ENCODE data around the gene CBFB.

The CBFB gene

DNA sequence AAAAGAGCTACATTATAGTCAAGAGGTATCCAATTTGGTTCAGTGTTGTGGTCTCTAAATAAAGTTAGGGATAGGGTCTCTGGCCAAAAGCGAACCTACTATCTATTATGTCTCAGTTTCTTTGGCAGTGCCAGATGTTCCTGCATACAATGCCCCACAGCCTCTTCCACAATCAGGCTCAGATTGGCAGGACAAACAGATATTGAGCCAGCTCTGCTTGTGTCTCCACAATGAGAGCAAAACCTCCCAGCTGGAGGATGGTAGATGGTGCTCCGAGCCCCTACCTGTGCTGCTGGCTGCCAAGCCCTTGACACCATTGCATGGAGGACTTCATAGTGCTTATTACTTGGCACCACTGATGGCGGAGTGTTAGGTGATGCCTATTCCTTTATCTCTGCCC lies 100.5 kb downstream of the CBFB start:
- in situ Hi-C loops (cut with MboI; ENCODE audit: low sequenced_read_pairs, unreplicated experiment) = no loop called here
- no peak for DNase-seq (ENCODE audit: low spot score)
- TF ChIP-seq, protein P1, sequence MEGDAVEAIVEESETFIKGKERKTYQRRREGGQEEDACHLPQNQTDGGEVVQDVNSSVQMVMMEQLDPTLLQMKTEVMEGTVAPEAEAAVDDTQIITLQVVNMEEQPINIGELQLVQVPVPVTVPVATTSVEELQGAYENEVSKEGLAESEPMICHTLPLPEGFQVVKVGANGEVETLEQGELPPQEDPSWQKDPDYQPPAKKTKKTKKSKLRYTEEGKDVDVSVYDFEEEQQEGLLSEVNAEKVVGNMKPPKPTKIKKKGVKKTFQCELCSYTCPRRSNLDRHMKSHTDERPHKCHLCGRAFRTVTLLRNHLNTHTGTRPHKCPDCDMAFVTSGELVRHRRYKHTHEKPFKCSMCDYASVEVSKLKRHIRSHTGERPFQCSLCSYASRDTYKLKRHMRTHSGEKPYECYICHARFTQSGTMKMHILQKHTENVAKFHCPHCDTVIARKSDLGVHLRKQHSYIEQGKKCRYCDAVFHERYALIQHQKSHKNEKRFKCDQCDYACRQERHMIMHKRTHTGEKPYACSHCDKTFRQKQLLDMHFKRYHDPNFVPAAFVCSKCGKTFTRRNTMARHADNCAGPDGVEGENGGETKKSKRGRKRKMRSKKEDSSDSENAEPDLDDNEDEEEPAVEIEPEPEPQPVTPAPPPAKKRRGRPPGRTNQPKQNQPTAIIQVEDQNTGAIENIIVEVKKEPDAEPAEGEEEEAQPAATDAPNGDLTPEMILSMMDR (IDR thresholded peaks at IDR 0.05; ENCODE audit: borderline replicate concordance, control extremely low read depth, extremely low read depth, insufficient read depth, missing control alignments) = no peak

DNA sequence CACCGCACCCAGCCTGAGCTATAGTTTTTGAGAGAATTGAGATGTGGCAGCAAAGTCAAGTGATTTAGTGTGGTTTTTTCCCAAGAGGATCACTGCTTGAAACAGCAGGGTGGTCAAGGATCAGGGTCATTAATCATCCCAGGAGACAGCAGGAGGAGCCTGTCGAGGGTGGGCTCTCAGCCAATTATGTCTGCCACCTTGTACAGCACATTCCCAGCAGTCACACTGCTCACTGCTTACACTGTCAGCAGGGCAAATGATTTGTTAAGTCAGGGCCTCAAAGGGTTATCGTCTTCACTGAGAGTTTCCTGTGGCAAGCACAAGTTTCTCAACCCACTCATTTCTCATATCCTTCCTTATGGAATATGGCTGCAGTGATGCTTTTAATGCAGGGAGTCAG lies 108.7 kb downstream of the CBFB start:
- TF ChIP-seq, protein P1 (IDR thresholded peaks at IDR 0.05; ENCODE audit: borderline replicate concordance, control extremely low read depth, extremely low read depth, insufficient read depth, missing control alignments) = no peak
- in situ Hi-C loops (cut with MboI; ENCODE audit: low sequenced_read_pairs, unreplicated experiment) = no loop called here
- no peak for DNase-seq (ENCODE audit: low spot score)

DNA sequence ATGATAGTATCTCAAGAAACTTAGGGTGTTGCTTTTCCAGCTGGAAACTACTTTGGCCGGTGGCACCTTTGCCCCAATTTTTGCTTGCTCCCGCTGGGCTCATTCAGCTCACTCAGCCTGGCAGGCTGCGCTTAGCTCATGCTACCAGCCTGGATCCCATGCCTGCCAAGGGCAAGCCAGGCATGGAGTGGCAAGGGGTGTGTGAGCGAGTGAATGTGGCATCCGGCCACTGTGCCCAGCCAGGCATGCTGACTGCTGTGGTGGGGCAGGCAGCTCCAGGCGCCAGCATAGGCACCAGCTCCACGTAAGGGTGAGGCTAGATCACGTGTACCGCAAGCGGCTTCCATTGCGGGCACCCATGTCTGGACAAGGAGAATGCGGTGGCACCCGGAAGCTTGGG lies 112.4 kb downstream of the CBFB start:
- no peak for DNase-seq (ENCODE audit: low spot score)
- in situ Hi-C loops (cut with MboI; ENCODE audit: low sequenced_read_pairs, unreplicated experiment) = no loop called here
- TF ChIP-seq, protein P1 (IDR thresholded peaks at IDR 0.05; ENCODE audit: borderline replicate concordance, control extremely low read depth, extremely low read depth, insufficient read depth, missing control alignments) = no peak

DNA sequence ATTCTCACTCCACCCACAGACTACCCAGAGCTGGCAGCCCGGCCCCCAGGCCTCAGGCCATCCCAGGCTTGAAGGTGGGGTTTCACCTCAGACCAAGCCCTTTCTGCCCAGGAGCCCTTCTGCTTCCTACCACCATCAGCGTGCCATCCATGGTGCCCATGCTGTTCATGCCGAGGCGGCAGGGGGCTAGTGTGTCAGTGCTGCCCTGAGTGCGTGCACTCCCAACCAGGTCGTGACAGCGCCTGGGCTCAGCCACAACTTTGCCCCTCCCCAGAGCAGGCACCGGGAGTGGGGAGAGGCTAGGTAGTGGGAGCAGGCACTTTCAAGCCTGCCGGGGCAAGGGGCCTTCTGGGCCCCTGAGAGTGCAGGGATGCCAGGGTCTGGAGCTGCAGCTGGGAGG lies 113.4 kb downstream of the CBFB start:
- TF ChIP-seq, protein P1 (IDR thresholded peaks at IDR 0.05; ENCODE audit: borderline replicate concordance, control extremely low read depth, extremely low read depth, insufficient read depth, missing control alignments) = no peak
- DNase-seq (ENCODE audit: low spot score) = no peak
- in situ Hi-C loops (cut with MboI; ENCODE audit: low sequenced_read_pairs, unreplicated experiment) = no loop called here

DNA sequence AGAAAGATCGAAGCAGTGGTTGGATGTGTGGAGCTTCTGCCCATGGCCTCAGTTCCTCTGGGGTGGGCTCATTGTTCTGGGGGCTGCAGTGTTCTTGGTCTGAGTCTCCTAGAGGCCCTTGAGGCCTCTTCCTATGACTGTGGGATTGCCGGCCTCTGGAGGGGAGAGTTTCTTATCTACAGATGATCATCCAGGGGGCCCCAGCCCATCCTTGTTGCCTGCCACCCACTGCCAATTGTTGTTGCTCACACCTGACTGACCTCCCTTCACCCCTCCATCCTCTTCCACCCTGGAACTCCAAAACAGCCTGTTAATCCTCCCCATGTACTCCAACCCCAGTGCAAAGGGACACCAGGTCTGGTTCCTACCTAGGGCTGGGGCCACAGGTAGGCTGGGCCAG lies 116.0 kb downstream of the CBFB start:
- in situ Hi-C loops (cut with MboI; ENCODE audit: low sequenced_read_pairs, unreplicated experiment) = no loop called here
- TF ChIP-seq, protein P1 (IDR thresholded peaks at IDR 0.05; ENCODE audit: borderline replicate concordance, control extremely low read depth, extremely low read depth, insufficient read depth, missing control alignments) = no peak
- DNase-seq (ENCODE audit: low spot score) = no peak

DNA sequence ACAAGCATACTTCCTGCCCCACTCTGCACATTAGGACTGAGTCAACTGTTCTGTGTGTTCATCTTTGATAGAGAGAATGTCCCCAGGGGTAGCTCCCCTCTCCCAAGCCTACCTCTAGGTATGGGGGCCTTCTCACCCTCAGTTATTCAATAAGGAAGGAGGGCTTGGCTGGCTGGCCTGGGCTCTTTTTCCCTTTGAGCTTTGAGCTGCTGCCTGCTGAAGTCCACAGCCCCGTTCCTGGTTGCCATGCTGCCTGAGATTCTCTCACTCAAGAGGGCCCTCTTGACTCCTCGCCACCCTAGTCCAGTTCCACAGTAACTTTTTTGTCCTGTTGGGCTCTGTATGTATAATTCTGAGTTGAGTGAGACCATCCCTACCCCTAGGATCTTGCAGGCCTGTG lies 116.8 kb downstream of the CBFB start:
- in situ Hi-C loops (cut with MboI; ENCODE audit: low sequenced_read_pairs, unreplicated experiment) = no loop called here
- no peak for DNase-seq (ENCODE audit: low spot score)
- TF ChIP-seq, protein P1 (IDR thresholded peaks at IDR 0.05; ENCODE audit: borderline replicate concordance, control extremely low read depth, extremely low read depth, insufficient read depth, missing control alignments) = no peak
